Right forelimb (tissue), 1 donor: ENCODE measurements around the gene MOB3C.

Experiments
- DNase-seq: peaks from one replicate; pipeline ENCODE4 v3.0.0-alpha.2; 2018

Gene MOB3C

DNA sequence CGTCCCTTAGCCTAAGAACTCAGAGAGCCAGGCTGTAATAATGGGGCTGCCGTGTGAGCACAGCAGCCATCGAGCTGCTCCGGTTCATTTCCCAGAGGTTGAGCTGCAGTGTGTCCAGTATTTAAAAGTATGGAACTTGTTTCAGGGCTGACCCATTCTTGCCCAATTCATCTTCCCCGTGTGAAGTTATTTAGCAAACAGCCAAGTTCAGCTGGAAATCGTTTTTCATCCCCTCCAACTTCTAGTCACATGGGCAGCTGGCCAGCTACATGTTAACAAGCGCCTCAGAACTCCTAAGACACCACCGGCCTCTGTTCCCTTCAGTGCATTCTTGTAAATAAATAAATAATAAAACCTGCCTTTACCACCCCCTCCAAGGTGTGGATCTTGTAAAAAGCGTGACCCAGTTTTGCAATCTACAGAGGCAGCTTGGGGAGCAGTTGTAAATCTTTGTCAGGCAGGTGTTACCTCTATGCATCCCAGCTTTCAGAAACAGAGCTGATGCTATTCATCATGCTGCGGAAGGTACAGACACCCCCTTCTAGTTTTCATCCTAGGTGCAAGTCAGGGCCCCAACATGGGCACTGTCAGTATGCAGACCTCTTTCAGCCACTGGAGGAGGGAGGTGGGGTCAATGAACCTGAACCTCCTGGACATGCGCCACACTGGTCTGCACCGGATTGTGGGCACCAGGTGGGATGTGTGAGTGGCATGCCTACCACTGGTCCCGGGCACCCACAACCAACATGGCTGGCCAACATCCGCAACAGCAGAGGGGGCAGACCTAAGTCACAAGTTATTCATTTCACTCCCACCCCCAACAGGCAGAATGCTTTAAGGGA, 46.5 kb downstream of the MOB3C start:
- DNase-seq: no peak

DNA sequence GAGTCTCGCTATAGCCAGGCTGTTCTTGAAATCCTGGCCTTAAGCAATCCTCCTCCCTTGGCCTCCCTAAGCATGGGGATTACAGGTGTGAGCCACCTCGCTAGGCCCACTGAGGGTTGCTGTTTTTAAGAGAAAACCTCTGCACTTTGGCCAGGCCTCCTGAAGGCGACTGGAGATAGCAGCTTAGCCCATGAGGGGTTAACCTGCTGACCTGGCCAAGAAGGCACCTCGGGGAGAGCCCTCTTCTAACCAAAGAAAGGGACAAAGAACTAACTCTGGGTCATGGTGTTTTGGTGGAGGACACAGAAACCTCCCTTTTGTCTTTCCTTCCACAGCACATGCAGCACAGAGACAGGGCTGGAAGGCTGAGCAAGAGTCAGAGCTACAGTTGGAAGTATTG, 47.5 kb downstream of the MOB3C start:
- DNase-seq: no peak

DNA sequence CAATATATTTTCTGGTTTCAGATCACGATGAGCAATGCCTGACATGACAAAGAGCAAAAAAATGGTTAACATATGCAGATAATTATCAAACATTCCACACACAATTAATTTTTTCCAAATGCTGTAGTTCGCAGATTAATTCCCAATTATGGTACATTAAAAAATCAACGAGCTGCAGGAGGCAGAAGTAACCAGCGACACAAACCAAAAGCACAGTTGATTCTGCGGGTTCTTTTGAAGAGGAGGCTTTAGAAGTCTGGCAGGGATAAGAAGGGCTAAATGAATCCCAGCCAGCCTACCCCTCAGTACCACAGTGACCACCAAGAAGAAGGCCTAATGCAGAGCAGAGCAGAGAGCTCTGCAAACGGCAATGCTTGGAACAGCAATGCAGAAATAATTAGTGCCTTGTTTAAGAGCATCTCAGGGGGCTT, 48.1 kb downstream of the MOB3C start:
- DNase-seq: no peak

- DNase-seq: no peak
These were observed 53.3 kb downstream of the MOB3C start for GRCh38 chr1:46563341-46563740.

DNA sequence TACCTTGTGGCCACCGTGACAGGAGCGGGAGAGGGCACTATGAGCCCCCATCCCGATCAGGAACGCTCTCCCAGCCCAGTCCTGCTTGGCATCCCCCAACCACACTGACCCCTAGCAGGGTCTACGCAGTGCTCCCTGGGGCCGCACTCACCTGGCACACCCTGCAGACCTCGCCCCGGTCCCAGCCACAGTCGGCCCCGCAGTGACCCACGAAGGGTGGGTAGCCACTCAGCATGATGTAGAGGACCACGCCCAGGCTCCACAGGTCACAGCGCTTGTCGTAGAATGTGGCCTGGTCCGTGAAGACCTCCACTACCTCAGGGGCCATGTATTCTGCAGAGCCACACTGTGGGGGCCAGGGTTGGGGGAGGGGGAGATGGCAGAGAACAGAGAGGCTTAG, 54.1 kb downstream of the MOB3C start:
- DNase-seq: no peak

GRCh38 chr1:46558966-46559365, 57.6 kb downstream of the MOB3C start:
- DNase-seq: no peak

GRCh38 chr1:46558141-46558963, 58.3 kb downstream of the MOB3C start:
- no peak for DNase-seq
